Effector CD4-positive, alpha-beta T cell (primary cell): ENCODE results near the gene TMC2.

ENCODE experiments used
- DNase-seq: peaks from one replicate; pipeline ENCODE4 v3.0.0-alpha.2; 2020

The TMC2 gene

GRCh38 chr20:2578475-2579192 lies 42.3 kb downstream of the TMC2 start:
- DNase-seq = no peak

GRCh38 chr20:2585811-2586210 lies 49.4 kb downstream of the TMC2 start:
- no peak for DNase-seq

GRCh38 chr20:2593756-2594155 lies 57.4 kb downstream of the TMC2 start:
- DNase-seq = no peak

- no peak for DNase-seq
Measured at GRCh38 chr20:2595076-2595475, 58.7 kb downstream of the TMC2 start.

- no peak for DNase-seq
Measured at GRCh38 chr20:2596673-2597279, 60.4 kb downstream of the TMC2 start.

GRCh38 chr20:2599288-2600006 lies 63.1 kb downstream of the TMC2 start:
- DNase-seq = no peak

GRCh38 chr20:2602046-2602735 lies 65.8 kb downstream of the TMC2 start:
- DNase-seq = no peak

GRCh38 chr20:2602746-2603145 lies 66.4 kb downstream of the TMC2 start:
- DNase-seq = no peak

- no peak for DNase-seq
Measured at GRCh38 chr20:2603816-2604505, 67.6 kb downstream of the TMC2 start.

GRCh38 chr20:2604506-2604835 lies 68.1 kb downstream of the TMC2 start:
- no peak for DNase-seq

GRCh38 chr20:2606507-2607006 lies 70.2 kb downstream of the TMC2 start:
- DNase-seq = no peak

- no peak for DNase-seq
Measured at GRCh38 chr20:2610326-2610725, 74.0 kb downstream of the TMC2 start.

GRCh38 chr20:2610941-2611720 lies 74.8 kb downstream of the TMC2 start:
- DNase-seq = no peak

- DNase-seq = no peak
Measured at GRCh38 chr20:2612073-2612472, 75.7 kb downstream of the TMC2 start.

- DNase-seq = no peak
Measured at GRCh38 chr20:2616634-2617033, 80.3 kb downstream of the TMC2 start.

- no peak for DNase-seq
Measured at GRCh38 chr20:2617099-2617714, 80.8 kb downstream of the TMC2 start.

GRCh38 chr20:2618815-2619214 lies 82.4 kb downstream of the TMC2 start:
- no peak for DNase-seq

GRCh38 chr20:2619337-2619736 lies 83.0 kb downstream of the TMC2 start:
- DNase-seq = no peak

GRCh38 chr20:2619961-2620595 lies 83.7 kb downstream of the TMC2 start:
- no peak for DNase-seq

- DNase-seq = no peak
Measured at GRCh38 chr20:2624190-2624589, 87.8 kb downstream of the TMC2 start.

- no peak for DNase-seq
Measured at GRCh38 chr20:2625062-2625461, 88.7 kb downstream of the TMC2 start.
